HG03045 (cell line): ENCODE data around the gene TECTB.

Experiments used
- ATAC-seq: cut with Tn5 transposase; IDR thresholded peaks from one replicate; pipeline ENCODE4 v1.9.1; 2021; ENCODE audit warnings: mild to moderate bottlenecking, moderate library complexity; ENCODE audit not compliant: unreplicated experiment

Gene TECTB

DNA sequence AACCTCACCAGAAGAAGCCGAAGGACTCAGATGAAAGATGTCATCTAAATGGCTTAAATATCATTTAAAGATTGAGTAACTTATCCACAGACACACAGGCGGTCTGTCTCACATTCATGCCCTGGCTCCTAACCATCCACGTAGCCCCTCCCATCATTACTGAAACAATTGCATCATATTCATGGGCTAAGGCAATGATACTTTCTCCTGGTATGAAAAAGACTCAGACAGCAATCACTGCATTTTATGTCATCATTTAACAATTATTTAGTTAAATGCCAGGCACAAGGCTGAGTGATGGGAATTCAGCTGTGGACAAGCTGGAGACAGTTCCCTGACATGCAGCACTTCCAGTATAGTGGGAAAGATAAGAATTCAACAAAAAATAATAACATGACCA, 11.2 kb upstream of the TECTB start:
- no peak for ATAC-seq

DNA sequence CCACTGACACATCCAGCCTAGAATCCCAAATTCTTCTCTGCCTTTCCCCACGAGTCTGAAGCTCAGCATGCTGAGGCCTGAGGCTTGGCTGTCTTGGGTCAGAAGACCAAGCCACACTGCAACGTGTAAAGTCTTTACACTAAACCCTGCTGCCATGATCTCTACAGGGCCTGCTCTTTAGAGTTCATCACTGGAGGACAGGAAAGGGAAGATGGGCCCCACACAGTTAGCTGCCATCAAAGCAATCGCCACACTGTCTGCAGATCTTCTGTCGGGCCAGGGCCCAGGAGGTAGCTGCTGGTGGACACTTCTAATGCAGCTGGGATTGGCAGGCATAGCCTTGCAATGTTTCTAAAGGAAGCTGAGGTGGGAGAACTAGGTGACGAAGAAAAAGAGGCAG, 8.4 kb upstream of the TECTB start:
- no peak for ATAC-seq

DNA sequence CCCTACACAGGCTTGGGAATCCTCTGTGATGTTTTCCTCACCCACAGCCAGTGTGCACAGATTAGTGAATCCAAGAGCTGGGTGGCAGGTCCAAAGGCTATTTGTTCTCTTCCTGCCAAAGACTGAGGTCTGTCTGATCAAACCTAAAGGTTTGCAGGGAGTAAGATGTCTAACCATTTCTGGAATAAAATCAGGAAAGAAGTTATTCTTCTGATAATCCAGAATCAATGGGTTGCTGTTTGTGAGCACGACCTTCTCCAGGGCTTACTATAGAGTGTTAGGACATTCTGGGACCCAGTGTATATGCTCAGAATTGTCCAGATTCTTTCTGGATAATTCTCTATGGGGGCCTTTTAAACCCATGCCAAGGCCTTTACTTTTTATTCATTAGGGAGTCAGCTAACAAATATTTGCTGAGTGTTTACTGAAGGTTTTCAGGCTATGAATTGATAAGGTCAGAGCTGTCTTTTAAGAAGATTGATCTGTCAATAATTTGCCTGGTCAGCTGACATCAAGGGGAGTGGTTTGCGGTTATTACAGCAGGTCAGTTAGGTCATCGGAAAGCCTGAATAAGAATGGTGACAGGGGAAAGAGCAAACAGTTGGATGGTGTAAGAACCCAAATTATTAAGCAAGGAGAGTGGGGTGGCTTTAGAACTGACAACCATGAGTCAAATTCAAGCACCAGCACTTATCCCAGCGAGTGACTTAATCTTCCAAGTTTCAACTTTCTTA, 7.5 kb upstream of the TECTB start:
- ATAC-seq, result no peak

DNA sequence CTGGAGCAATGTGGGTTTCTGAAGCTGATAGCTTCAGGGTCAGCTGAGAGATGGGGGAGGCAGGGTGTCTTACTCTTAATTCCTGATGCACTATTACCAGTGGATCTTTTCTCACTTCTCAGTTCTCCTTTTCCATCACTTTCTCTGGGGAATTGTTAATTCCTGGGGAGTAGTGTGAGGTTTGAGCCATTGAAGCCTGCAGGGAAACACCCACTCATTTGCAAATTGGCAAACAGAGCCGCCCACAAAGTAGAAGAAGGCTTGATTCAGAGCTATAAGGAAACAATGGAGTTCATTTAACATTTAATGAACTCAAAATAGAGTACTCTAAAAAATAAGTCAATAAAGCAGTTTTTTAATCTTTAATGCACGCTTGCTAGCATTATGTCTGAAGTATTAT, 4.3 kb upstream of the TECTB start:
- ATAC-seq, result no peak

DNA sequence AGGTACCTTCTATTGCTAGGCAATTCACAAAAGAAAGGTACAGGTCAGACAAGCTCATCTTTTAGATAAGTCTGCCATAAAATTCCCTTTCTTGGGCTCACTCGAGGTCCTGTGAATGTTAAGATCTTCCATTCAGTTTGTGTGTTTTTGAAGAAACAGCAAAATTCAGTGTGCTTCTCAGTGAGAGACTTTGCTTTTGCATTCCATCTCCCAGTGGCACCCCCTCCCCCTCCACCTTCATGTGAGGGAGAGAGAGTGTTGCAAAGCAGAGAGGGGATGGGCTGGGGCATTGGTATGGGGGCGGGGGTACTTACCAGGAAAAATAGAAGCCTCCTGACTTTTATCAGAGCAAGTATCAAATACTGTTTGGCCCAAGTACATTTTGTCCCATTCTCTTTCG, 3.8 kb upstream of the TECTB start:
- no peak for ATAC-seq

DNA sequence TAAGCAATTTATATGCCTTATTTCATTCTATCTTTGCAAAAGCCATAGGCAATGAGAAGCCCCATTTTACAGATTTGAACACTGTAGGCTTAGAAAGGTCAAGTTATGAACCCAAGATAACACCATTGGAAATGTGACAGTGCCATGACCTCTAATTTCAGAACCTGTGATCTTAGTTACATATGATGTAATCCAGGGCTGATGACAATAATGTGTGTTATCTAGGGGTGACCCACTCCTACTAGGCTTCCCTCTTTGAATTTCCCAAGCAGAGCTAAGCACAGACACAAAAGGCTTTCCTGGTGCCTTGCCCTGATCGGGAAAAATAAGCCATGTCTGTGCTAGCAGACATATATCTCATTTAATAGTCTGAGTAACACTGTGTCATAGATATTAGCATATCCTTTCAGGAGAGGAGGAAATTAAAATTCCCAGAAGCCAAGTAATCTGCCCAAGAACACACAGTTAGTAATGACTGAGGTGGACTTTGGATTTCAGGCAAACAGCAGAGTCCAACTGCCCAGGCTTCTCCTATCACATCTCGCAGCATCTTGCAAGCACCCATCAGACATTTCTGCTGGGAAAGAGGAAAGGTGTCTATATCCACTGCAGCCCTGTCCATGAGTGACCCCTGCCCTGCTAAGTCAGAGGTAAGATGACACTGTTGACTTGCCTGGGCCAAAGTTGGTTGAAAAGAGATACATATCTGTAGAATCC, 2.8 kb upstream of the TECTB start:
- ATAC-seq, result no peak

DNA sequence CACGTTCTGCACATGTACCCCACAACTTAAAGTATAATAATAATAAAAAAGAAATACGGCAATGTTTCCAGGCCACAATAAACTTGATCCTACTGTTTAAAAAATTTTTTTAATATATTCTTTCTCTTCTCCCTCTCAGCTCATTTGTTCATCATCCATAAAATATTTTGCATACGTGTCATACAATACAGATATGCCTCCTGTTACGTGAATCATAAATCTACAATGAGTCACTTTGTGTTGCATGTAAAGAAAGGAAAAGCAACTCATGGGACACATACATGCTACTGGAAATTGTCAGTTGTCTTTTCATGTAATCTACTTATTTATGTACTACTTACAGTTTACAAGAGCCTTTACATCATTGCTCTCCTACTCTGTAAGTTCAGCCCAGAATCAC, 1.1 kb upstream of the TECTB start:
- ATAC-seq, result no peak

DNA sequence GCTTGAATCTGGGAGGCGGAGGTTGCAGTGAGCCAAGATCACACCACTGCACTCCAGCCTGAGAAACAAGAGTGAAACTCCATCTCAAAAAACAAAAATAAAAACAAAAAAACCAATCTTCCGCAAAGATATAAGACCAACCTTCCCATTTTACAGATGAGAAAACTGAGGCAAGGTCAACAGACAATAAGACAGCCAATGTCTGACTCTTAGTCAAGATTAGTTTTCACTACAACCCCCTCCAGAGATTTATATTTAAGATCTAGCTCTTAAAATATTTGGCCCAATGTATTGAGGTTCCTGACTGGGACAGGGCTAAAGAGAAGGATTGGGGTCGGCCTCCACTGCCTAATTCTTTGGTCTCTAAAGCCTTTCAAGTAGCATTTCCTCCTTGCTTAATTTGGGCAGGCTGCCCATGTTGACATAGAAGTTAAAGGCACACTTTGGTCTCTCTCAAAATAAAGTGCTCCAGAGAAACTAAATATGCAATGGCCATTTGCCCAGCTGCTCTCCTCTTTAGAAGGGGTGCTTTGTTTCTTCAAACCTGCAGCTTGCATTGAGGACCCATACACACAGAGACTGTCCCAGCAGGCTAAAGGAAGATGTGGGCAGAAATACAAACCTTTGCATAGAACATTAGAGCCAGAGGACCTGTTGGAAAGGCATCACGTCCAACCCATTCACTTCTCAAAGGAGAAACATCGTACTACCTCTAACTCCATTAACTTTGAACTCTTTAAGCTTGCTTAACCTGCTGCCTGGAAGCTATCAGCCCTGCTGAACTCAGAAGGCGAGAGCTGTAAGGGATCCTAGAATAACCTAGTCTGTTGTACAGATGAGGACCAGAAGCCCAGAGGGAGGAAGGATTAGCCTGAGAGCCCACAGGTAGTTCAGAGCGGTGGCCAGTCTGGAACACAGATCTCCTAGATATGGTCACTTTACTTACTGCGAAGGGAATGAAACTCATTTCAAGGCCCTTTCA, 3.9 kb downstream of the TECTB start:
- no peak for ATAC-seq

DNA sequence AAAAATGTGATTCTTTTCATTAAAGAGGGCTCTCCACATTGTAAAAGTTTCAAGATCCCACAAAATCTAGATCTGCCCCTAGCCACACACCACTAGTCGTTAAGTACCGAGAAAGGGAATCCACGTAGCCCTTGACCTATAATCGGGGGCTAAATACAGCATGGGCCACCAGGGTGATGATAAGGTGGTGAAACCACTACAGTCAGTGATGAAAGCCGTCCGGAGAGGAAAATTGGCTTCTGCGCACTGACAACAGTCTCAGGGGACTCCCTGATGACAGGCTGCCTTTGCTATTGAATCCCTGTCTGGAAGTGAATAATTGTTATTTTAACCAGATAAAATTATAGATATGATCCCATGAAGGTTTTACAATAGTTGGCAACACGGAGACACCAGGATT, 4.6 kb downstream of the TECTB start:
- ATAC-seq, result no peak

DNA sequence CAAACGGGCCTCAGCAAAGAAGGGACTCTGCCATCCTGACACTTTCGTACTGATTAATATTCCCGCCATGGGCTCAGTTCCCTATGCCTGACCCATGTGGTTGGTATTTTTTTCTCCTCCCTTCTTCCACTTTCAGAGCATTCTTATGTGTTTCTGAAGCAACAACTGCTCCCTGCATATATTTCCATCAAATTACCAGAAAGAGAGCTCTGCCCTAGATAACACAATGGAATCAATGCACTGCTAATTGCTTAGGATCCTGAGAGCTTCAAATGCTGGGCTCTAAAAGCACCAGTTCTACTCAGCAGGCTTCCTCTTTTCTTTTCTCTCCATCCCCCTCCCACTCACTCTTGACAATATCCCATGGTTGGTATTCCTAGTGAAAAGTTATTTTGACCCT, 5.3 kb downstream of the TECTB start:
- ATAC-seq, result no peak

DNA sequence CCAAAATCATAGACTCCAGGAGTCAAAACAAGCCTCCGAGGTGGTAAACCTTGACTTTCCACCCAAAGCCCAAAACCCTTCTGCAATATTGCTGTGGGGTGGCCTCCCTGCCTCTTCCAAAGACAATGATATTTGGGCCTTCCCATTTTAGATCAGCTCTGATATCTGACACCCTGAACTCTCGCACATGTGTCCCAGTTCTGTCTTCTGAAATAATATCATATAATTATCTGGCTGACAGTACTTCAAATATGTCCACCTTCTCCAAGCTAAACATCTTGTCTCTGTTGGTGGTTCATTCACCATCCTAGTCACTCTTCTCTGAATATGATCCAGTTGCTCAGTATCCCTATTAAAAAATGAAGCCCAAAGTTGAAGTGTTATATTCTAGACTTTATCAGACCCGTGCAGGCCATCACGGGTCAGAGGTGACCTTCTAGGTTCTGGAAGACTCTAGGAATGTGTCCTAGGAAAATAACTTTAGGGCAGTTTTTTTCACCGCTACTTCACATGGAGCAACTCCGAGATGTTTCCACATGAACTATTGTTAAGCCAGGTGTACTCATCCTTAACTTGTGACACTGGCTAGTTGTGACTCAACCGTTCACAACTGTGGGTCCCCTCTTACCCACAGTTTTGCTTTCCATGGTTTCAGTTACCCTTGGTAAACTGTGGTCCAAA, 6.3 kb downstream of the TECTB start:
- no peak for ATAC-seq

DNA sequence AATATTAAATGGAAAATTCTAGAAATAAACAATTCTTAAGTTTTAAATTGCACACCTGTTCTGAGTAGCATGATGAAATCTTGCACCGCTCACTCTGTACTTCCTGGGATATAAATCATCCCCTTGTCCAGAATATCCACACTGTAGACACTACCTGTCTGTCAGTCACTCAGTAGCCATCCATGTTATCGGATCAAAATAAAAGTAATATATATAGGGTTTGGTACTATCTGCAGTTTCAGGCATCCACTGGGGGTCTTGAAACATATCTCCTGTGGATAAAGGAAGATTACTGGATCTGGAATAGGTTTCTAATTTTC, 6.8 kb downstream of the TECTB start:
- ATAC-seq, result no peak

DNA sequence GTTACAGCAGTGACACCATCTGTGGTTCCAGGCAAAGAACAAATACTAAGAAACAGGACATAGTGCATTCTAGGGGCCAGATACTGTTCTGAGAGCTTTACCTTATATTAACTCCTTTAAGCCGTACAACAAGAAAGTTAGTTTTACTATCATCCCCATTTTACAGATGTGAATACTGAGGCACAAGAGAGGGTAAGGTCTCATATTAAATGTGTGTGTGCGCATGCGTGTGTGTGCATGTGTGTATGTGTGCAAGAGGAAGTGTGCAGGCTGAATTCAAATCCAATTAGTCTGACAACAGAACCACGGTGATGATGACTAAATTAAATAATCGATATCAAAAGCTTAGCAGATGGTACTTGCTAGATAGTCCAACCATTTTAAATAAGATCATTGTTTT, 11.0 kb downstream of the TECTB start:
- no peak for ATAC-seq

DNA sequence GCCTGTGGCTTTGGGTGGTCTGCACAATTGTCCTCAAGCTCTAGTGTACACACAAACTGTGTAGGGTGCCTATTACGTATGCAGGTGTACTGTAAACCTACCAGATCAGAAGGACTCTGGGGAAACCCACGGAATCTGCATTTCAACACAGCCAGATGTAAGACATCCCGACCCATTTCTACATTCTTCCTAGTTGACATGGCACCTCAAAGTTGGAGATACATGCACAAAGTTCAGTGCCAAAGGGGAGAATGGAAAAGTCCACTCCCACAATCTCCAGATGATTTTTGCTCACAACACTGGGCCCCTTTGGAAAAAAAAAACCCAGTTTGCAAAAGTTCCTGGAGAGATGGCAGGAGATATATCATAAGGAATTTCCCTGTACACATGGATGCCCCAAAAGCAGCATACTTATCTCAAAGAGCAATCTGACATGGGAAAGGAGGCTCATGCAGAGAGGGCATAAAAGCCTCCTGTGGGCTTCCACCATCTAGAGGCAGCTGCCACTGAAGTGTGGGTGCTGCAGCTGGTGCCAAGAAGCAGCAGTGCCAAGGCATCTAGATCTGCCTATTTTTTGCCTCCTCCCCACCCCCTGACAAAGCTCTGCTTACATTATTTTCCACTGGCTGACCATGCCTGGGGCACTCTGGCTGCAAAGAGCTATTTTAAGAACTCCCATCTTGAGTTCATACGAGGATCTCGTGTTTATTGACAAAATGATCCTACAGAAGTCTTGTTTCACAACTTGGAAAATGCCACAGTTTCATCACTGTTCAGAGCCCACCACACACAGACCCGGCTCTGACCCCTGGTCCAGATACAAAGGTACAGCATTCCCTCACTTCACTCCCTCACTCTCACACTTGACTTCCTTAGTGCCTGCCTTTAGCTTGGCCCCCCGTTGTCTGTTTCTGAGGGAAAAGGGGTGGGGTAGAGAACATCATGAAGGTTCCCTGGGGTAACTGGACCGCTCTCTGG, 12.9 kb downstream of the TECTB start:
- no peak for ATAC-seq

DNA sequence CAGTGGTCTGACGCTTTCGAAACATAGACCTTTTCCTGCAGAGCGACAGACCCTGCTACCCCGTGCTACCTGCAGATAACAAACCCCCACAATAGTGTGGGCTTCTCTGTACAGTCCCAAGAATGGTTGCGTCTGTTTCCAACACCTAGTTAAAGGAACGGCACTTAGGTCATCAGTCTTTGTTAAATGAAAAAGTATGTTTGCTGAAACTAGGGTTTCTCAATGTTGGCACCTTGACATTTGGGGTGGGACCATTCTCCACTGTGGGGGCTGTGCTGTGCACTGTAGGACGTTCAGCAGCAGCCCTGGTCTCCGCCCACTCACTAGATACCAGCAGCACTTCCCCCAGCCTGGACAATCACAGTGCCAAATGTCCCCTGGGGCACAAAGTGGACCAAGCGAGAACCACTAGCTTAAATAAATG, 13.7 kb downstream of the TECTB start:
- ATAC-seq, result no peak

DNA sequence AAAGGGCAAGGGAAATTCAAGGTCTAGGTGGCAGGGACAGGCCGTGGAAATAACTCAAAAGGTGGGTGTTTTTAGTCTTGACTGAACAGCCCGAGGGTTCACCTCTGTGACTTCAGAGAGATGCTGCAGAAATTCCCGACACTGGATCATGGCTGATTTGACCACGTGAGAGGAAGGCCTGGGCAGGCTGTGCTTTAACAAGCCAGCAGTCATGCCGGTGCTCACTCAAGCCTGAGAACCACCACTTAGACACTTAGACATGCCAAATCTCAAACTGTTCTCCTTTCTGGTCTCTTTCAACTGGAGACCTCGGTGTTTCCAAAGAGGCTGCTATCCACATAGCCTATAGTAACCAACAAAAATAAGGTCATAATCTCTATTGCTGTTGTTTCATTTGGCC, 15.4 kb downstream of the TECTB start:
- no peak for ATAC-seq

DNA sequence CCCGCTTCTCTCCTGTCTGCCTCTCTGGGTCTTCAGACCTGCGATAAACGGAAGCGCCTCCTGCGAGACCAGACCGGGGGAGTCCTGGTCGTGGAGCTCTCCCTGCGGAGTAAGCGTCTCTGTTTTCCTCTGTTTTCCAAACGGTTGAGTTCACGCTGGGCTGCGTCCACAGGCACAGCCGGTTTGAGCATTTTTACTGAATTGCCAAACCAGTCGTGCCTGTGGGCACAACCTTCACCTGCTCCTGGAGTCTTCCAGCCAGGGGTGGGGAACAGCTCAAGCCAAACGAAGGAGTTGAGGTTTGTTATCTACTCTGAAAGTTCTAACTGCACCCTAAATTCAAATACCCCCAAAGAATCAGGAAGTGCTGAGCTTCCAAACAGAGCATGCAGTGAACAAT, 16.3 kb downstream of the TECTB start:
- no peak for ATAC-seq

DNA sequence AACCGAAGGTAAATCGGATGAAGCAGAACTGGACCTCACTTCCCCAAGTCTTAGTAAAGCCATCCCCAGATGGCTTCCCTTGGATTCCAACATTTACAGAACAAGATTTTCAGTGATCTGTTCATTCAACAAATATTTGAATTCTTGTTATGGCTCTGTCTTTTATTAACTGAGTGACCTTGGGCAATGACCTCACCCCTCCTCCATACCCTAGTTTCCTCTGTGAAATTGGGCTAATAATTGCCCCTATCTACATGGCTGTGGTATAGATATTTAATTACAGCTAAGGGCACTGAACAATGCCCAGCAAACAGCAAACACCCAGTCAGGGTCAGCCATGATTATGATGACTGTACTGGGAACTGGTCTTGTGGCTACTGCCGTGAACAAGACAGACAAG, 19.1 kb downstream of the TECTB start:
- no peak for ATAC-seq

DNA sequence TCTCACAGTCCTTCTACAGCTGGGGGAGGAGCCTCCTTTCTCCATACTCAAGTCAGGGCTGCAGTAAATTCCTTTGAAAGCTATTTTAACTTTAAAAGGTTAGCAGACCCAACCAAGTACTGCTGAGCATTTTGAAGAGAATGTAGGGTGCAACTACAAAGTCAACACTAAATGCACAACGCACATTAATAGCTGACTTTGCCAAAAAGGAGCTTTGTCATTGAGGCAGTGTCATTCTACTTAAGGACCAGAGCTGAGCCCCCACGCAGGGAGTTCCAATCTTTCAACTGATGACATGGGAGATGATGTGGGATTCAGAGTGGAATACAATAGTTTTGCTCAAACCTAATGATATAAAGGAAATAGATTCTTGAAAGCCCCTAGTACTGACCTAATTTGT, 20.3 kb downstream of the TECTB start:
- no peak for ATAC-seq

DNA sequence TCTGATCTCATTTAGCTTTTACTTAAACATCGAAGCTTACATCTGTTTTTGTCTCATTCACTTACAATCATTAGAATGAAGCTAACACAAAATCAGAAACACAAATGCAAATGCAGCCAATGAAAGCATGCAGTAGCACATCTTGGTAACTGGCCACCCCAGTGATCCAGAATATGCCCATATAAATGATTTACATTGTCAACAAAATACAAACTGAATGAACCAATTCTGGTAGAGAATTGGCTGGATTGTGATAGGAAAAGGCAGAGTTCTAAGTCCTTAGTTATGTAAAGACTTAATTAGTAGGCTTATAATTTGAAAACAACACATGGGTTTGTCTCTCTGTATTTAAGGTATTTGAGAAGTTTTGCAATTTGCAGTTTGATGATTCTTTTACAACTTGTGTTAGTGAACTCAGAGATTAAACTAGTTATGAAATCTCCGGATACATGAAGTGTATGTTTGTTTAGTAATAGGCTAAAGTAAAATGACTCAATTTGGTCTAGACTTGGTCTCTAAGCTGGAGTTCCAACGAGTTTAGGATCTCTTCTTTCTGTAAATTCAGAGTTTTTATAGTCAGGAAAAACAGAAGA, 21.2 kb downstream of the TECTB start:
- ATAC-seq, result no peak
